ENCODE measurements around the gene S100A5. TPM values are rescaled to one million over a fixed set of nuclear protein-coding genes. Genes with fewer than 3 reads are reported as not detected.
A peak's percentile ranks its signal among the peaks of the same experiment; 100 is the strongest.

S100A5 gene
- total and polyA plus RNA-seq, 2 of the 8 experiments (the other 6 are each of a cell fraction or from before 2014, with no cell fraction given) = not detected

DNA sequence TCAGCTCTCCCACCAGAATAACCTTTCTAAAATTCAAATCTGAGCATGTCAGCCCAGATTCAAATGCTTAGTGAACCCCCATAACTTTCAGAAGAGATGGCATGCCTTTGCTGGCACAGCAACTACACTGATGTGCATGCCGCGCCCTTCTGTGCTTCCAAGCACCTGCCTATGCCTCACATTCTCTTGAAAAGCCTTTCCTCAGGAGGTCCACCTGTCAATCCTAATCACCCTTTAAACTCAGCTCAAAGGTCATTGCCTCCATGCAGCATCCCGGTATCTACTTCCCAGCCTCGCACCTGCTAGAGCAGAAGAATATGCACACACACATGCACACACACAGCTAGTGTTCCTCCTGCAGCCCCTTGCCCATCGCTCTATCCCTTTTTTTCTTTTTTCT lies 30.1 kb upstream of the S100A5 start:
- Histone ChIP-seq H3K56ac (replicated peaks; ENCODE audit: insufficient read length, low read depth, low read length) (no peak overlapping the region), H2AFZ (ENCODE audit: low read length) (no peak overlapping the region), H3K4me3 (ENCODE audit: extremely low read depth in 1 of 4, insufficient read depth in 2 of 4, low read depth in 3 of 4, low read length in 4 of 4) (no peak overlapping the region), H4K5ac (ENCODE audit: insufficient read length, low read depth, low read length) (no peak overlapping the region), H2BK5ac (ENCODE audit: low read depth, low read length) (no peak overlapping the region), H3K9ac (replicated peaks in 1 of 4; ENCODE audit: extremely low read depth in 1 of 4, low read depth in 3 of 4, low read length in 3 of 4) (no peak overlapping the region), H3K4me1 (replicated peaks in 1 of 4; ENCODE audit: control insufficient read depth in 3 of 4, insufficient read depth in 4 of 4, low read length in 3 of 4) (peaks cover 11 to 22% (median 17%) of the 10 kb centered on the region in 4 experiments), H3K23me2 (ENCODE audit: low read depth, low read length) (peaks cover 2% of the 10 kb centered on the region), H3K79me2 (ENCODE audit: control insufficient read depth in 1 of 2, insufficient read depth in 2 of 2, low read length in 2 of 2) (no peaks in the 10 kb centered on the region), H2AK5ac (ENCODE audit: low read depth, low read length) (no peak overlapping the region), H4K8ac (ENCODE audit: extremely low read depth, insufficient read depth, low read length) (no peak overlapping the region), H3K14ac (ENCODE audit: insufficient read length) (no peak overlapping the region), H3K4ac (replicated peaks; ENCODE audit: insufficient read length, low read depth, low read length) (no peak overlapping the region), H2BK20ac (ENCODE audit: low read length) (no peak overlapping the region), H3K36me3 (ENCODE audit: control insufficient read depth in 2 of 4, insufficient read depth in 4 of 4, low read length in 3 of 4) (no peaks in the 10 kb centered on the region), H2BK120ac (replicated peaks; ENCODE audit: low read depth, low read length) (no peak overlapping the region), H4K20me1 (replicated peaks in 1 of 2; ENCODE audit: control insufficient read depth in 1 of 2, insufficient read depth in 2 of 2, low read length in 2 of 2) (no peaks in the 10 kb centered on the region), H2BK12ac (ENCODE audit: low read depth, low read length) (0 out of 2 replicates have a peak overlapping the region, but pooled peaks have one; percentile 23), H3K27ac (ENCODE audit: low read depth, low read length) (no peak overlapping the region), H3K27me3 (replicated peaks in 1 of 4; ENCODE audit: control insufficient read depth in 3 of 4, extremely low read depth in 1 of 4, insufficient read depth in 3 of 4, low read length in 3 of 4) (0 out of 7 replicates have a peak, but pooled peaks cover 0 to 4% (median 0%) of the 10 kb centered on the region in 4 experiments), H3K79me1 (ENCODE audit: low read depth, low read length) (no peaks in the 10 kb centered on the region), H4K91ac (replicated peaks; ENCODE audit: insufficient read length, low read length) (no peak overlapping the region), H2BK15ac (ENCODE audit: low read length) (no peak overlapping the region; the same call in 1 of the 2 replicates), H3K4me2 (ENCODE audit: insufficient read depth in 1 of 2, low read depth in 2 of 2, low read length in 2 of 2) (no peak overlapping the region), H3K23ac (ENCODE audit: insufficient read length) (no peak overlapping the region), H3K9me3 (ENCODE audit: insufficient read depth in 2 of 2, low read depth in 1 of 2, low read length in 1 of 2) (peaks cover 0 to 10% of the 10 kb centered on the region in 2 experiments; a peak in 1 of 4 replicates), H3K18ac (ENCODE audit: extremely low read depth, low read length) (no peak overlapping the region)
- ChIA-PET CTCF (ENCODE audit: partially characterized antibody) (interaction anchor here (0.7 to 7.5 kb wide), 10 partner anchors 20 to 214 kb away, joined by 3 to 224 read pairs (median 21); partner anchors contain the start of genes S100A1, S100A13, S100A14 and S100A16), POLR2A (ENCODE audit: partially characterized antibody) (interaction anchor here (1.0 to 2.3 kb wide), 2 partner anchors 29 to 56 kb away, joined by 3 to 19 read pairs; partner anchors contain the start of gene S100A13)
- FAIRE-seq (no peak), DNase-seq (ENCODE audit: low read depth in 1 of 2, low spot score in 2 of 2) (no peak)
- 90% methylated on average over 4 of the region's 5 CpGs; no CpG with 5 or more reads in 1 of the 2 experiments for WGBS, 2 experiments (ENCODE audit: extremely low coverage in 1 of 2, insufficient coverage in 1 of 2, insufficient read length in 1 of 2, insufficient replicate concordance in 2 of 2, low coverage in 1 of 2, low lambda C conversion rate in 2 of 2, missing lambda C conversion rate in 1 of 2)
- TF ChIP-seq POU5F1 (IDR thresholded peaks at IDR 0.05; ENCODE audit: low read depth, low read length) (no peak), SP1 (IDR thresholded peaks at IDR 0.05; ENCODE audit: low read depth, low read length) (no peak), EGR1 (IDR thresholded peaks at IDR 0.05; ENCODE audit: borderline replicate concordance, low read depth, low read length) (no peak), POLR2AphosphoS5 (IDR thresholded peaks at IDR 0.05; ENCODE audit: low read depth, low read length) (no peak), TBP (IDR thresholded peaks at IDR 0.05; ENCODE audit: low read depth, low read length) (no peak), NRF1 (IDR thresholded peaks at IDR 0.05; ENCODE audit: low read depth, low read length) (no peak), POLR2A (IDR thresholded peaks at IDR 0.05; ENCODE audit: control extremely low read depth in 1 of 2, low read depth in 2 of 2, low read length in 2 of 2) (no peak), EZH2 (IDR thresholded peaks at IDR 0.05; ENCODE audit: low read depth, low read length, severe bottlenecking) (no peak)
- TF ChIP-seq, protein P1, sequence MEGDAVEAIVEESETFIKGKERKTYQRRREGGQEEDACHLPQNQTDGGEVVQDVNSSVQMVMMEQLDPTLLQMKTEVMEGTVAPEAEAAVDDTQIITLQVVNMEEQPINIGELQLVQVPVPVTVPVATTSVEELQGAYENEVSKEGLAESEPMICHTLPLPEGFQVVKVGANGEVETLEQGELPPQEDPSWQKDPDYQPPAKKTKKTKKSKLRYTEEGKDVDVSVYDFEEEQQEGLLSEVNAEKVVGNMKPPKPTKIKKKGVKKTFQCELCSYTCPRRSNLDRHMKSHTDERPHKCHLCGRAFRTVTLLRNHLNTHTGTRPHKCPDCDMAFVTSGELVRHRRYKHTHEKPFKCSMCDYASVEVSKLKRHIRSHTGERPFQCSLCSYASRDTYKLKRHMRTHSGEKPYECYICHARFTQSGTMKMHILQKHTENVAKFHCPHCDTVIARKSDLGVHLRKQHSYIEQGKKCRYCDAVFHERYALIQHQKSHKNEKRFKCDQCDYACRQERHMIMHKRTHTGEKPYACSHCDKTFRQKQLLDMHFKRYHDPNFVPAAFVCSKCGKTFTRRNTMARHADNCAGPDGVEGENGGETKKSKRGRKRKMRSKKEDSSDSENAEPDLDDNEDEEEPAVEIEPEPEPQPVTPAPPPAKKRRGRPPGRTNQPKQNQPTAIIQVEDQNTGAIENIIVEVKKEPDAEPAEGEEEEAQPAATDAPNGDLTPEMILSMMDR (IDR thresholded peaks at IDR 0.05; ENCODE audit: control extremely low read depth in 1 of 3, insufficient read depth in 1 of 3, low read depth in 1 of 3, low read length in 3 of 3) = no peak

Data from H1 (cell line).